ENCODE measurements around the gene SPATS2L.
A peak's percentile ranks its signal among the peaks of the same experiment; 100 is the strongest.

Gene SPATS2L

GRCh38 chr2:200379481-200380090 lies 73.1 kb downstream of the SPATS2L start:
- DNase-seq, result no peak

- DNase-seq, result no peak
Measured at GRCh38 chr2:200380091-200380561, 73.6 kb downstream of the SPATS2L start.

DNA sequence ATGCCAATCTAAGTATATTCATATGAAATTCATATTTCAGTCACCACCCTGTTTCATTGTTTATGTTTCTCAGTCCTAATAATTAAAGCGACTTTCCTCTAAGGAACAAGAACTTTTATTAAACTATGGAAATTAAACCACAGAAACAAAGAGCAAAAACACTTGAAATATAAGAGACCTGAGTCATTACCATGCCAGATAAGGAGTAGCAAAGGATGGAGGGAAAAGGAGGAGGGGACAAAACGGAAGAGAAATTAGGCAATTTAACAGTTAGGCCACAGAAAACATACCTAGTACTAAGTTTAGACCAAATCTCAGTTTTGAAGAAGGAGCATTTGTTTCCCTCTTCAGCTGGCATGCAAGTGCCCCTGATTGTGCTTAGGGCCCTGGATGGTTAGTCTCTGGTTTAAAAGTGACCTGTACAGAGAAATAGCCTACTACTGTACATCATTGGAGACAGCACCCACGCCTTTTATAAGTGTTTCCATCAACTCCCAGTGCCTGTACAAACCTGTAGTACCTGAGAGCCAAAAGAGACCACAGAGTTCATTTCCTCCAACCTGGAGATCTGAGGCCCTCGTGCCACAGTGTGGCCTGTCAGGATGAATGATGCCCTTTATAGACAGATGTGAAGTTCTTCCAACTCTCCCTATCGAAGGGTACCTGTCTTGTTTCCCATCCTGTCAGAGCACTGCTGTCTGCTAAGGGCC lies 74.5 kb downstream of the SPATS2L start:
- peak in 1 of 2 experiments; percentile 63 for DNase-seq

- DNase-seq, result no peak
Measured at GRCh38 chr2:200382874-200383273, 76.4 kb downstream of the SPATS2L start.

GRCh38 chr2:200383380-200384110 lies 77.1 kb downstream of the SPATS2L start:
- peak in 1 of 2 experiments; percentile 45 for DNase-seq

DNA sequence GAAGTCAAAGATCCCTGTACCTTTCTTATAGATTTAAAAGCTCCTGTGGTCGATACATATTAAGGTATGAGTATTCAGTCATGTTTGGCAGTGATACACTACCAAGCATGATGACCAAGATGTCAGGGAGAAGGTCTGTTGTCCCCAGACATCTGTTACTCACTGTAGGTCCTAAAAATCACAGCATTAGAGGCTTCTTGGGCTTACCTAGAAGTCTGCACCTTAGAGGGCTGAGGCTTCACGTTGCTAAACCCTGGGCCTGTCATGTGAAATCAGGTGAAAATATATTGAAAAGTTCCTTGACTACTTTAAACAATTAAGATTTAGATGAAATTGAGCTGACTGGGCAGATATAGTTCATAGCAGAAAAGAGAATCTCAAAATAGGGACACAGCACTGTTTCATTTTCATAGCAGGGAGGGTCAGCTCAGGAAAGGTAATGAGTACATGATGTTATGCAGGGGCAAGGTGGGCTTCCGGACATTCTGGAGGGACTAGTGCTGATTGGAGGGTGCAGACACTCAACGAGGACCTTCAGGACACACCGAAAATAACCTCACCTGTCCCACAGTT lies 78.7 kb downstream of the SPATS2L start:
- no peak for DNase-seq

GRCh38 chr2:200393191-200393590 lies 86.7 kb downstream of the SPATS2L start:
- DNase-seq, result no peak

- DNase-seq, result no peak
Measured at GRCh38 chr2:200394045-200394444, 87.6 kb downstream of the SPATS2L start.

DNA sequence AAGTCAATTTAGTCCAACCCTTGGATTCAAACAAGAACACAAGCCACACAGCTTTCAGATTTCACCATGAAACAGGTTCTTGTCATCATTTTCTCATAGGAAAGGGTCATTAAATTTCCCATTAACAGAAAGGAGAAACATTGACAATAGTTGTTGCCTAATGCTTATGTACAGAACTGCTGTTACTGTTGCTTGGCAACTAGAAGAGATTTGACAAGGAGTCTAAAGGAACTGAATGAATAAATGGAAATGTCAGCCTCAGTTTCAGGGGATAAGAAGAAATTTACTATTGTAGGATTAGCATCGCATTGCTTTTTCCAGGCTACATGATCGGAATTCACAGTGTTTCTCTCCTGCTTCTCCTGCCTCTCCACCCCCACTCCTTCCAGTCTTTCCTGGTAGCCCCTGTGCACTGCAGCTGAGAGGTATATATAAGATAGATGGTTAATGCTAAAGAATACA lies 90.3 kb downstream of the SPATS2L start:
- DNase-seq, result peak; percentile 6 to 21

DNA sequence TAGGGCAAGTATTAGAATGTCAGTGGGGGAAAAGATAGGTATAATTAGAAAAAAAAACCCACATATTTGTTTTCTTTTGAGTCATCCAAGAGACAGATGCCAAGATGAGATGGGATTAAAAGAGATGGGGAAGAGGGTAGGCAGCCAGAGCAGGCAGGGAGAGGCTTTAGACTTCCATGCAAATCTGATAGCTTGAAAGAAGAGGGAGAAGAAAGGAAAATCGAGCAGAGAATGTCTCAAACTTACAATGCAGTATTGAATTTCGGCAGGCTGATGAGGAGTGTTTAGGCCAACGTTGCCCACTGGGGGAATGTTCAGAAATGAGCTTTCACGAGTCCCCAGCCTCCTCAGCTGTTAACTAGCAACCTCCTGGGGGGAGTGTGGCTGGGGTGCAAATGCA lies 91.3 kb downstream of the SPATS2L start:
- DNase-seq, result no peak

DNA sequence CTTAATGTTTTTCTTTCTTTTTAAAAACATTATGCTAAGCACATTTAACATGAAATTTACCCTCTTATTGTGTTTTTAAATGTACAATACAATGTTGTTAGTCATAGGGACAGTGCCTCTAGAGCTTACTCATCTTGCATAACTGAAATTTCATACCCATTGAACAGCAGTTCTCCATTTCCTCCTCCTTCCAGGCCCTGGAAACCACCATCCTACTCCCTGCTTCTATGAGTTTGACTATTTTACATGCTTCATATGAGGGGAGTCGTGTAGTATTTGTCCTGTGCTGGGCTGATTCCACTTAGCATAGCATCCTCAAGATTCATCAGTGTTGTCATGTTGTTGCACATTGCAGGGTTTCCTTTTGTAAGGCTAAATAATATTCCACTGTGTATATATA lies 92.6 kb downstream of the SPATS2L start:
- DNase-seq, result peak in 1 of 2 experiments; percentile 54

GRCh38 chr2:200399636-200400035 lies 93.1 kb downstream of the SPATS2L start:
- no peak for DNase-seq

- DNase-seq, result no peak
Measured at GRCh38 chr2:200403814-200404213, 97.3 kb downstream of the SPATS2L start.

- no peak for DNase-seq
Measured at GRCh38 chr2:200404615-200405014, 98.1 kb downstream of the SPATS2L start.

DNA sequence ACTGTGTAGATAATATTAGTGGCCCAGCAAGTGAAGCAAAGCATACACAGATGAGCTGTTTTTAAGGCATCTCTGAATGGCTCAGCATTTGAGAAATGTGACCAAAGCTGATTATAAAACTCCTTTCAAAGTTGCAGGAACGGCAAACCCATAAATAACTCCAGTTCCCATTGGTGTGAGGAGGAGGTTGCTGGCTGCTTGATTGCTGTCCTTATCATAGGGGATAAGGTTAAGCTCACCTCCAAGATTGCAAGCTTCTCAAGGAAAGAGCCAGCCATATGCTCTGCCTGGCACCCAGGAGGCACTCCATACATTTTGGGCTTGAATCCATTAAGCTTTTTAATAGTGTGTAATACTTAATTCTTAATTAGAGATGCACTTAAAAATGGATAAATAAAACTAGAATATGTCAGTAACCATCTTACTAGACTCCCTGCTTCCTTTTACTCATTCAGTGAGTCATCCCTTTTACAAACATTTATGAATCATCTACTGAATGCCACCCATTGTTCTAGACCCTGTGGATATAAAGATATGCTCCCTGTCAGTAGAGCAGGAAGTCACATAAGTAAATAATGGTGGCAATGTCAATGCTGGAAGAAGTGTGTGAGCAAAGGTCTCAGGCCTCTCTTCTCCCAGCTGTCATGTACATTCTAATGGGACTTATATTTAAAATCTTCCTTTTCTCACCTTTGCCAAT lies 99.3 kb downstream of the SPATS2L start:
- DNase-seq, result peak; percentile 87 to 98

- peak in 1 of 2 experiments; percentile 62 for DNase-seq
Measured at GRCh38 chr2:200406379-200406778, 99.9 kb downstream of the SPATS2L start.

GRCh38 chr2:200408428-200409316 lies 102.2 kb downstream of the SPATS2L start:
- DNase-seq, result peak; percentile 42 to 81

GRCh38 chr2:200411831-200412230 lies 105.3 kb downstream of the SPATS2L start:
- DNase-seq, result no peak

- no peak for DNase-seq
Measured at GRCh38 chr2:200414367-200414766, 107.9 kb downstream of the SPATS2L start.

DNA sequence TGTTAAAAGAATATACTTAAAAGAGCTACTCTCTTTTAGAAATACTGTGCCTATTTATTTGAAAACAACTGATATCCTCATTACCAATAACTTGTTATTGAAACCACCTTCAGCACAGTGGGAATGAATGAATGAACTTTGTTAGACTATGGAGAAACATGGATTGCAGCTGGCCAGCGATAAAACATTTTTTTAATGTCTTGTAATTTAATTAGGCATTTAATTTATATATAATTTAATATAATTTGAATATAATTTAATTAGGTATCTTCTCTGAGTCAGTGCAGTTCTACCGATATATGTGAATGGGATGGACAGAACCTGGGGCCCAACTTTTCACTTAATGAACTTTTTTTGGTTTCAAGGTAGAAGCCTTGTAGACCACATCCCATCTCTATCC lies 109.0 kb downstream of the SPATS2L start:
- no peak for DNase-seq

DNA sequence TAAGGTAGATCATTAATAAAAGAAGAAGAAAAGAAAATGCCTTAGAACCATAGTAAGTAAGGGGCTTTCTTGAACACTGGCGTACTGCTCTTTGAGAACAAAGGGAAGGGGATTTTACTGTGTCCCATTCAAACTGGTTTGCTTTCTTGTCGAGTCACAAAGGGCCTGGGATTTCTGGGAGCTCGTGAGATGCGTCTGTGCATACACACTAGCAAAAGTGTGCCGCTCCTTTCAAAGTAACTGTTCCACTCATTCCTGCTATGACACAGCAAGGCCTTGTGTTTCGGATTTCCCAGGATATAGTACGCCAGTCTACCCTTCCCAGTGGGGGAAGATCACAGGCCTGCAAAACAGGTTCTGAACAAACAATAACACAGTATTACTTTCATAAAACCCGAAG lies 110.4 kb downstream of the SPATS2L start:
- no peak for DNase-seq

DNA sequence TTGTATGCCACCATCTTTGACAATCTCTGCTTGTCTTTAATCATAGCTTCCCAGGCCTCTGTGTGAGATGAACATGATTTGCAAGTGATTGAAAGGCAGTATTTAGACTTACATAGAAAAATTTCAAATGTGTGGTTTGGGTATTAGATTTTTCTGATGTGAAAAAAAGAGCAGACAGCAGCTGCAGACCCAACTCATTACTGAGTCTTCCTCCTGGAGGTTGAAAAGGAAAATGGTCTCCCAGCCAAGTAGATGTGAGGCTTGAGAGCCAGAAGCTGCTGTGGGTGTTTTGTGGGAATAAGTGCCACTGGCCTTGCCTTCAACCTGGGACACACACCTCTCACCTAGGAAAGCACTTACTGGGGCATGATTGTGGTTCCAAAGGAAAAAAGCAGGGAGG lies 110.9 kb downstream of the SPATS2L start:
- no peak for DNase-seq

Measured in SW 1271 (cell line).